Measurements from ENCODE around the gene FEM1A. TPM values are rescaled to one million over a fixed set of nuclear protein-coding genes. Genes with fewer than 3 reads are reported as not detected.
"Not testable (repeated sequence)": the region's sequence is repeated elsewhere in the genome, so short reads cannot be mapped to it uniquely, and the experiment has no call there.

FEM1A gene, protein sequence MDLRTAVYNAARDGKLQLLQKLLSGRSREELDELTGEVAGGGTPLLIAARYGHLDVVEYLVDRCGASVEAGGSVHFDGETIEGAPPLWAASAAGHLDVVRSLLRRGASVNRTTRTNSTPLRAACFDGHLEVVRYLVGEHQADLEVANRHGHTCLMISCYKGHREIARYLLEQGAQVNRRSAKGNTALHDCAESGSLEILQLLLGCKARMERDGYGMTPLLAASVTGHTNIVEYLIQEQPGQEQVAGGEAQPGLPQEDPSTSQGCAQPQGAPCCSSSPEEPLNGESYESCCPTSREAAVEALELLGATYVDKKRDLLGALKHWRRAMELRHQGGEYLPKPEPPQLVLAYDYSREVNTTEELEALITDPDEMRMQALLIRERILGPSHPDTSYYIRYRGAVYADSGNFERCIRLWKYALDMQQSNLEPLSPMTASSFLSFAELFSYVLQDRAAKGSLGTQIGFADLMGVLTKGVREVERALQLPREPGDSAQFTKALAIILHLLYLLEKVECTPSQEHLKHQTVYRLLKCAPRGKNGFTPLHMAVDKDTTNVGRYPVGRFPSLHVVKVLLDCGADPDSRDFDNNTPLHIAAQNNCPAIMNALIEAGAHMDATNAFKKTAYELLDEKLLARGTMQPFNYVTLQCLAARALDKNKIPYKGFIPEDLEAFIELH
- total RNA-seq = 16.9 and 17.3 TPM in 2 replicates
- long read RNA-seq, full-length matches to known transcripts = 21 of 21 reads
- long read RNA-seq, partial matches to known transcripts = 0 of 21 reads
- long read RNA-seq, other reads (novel, unspliced or antisense) = 0 of 21 reads

DNA sequence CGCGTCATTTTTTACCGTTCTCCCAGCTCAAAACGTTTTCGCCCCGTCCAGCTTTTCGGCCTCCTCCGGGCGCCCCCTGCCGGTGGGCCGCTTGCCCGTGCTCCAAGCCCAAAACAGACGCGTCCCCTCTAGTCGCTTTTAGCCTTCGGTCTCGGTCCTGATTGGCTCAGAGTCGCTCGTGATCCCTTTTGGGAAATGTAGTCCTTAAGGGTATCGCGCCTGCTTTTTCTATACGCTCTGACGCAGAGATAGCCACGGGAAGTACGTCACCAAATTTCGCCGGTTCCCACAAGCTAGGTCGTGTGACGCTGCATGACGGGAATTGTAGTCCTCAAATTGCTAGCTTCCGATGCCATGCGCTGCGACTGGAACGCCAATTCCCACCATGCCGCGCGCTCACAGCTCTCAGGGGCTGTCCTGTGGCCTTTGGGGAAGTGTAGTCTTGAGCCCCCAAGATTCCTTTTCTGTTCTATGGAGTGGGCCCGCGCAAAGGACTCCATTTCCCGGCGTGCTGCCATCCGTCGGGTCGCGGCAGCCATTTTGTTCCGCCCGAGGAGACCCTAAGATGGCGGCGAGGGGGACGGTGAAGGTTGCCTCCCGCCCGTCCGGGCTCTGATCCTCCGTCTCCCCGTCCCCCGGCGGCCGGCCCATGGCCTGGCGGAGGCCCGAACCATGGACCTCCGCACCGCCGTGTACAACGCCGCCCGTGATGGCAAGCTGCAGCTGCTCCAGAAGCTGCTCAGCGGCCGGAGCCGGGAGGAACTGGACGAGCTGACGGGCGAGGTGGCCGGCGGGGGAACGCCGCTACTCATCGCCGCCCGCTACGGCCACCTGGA is at the start of gene FEM1A:
Gene FEM1A, plus strand, starts transcription at position 552 of the 836 bp plus-strand sequence. Its CDS starts 121 bp downstream, at position 673.
- peaks cover 16% of the 10 kb centered on the region for H3K4me1 Mint-ChIP-seq
- H3K36me3 Mint-ChIP-seq (ENCODE audit: low read depth) = peaks cover under 1% of the 10 kb centered on the region
- TF ChIP-seq CTCF (conservative IDR thresholded peaks at IDR 0.05) = peak; percentile 100
- H3K27me3 Mint-ChIP-seq (ENCODE audit: low read depth) = peaks cover 7% of the 10 kb centered on the region
- peak within 1 kb of the TSS; percentile 74 for H3K27ac Mint-ChIP-seq (ENCODE audit: unreplicated experiment)
- no peaks in the 10 kb centered on the region for H3K9me3 Mint-ChIP-seq
- H3K4me3 Mint-ChIP-seq = peak within 1 kb of the TSS; percentile 89
- peak; percentile 98 for DNase-seq (ENCODE audit: low read depth, low spot score)

DNA sequence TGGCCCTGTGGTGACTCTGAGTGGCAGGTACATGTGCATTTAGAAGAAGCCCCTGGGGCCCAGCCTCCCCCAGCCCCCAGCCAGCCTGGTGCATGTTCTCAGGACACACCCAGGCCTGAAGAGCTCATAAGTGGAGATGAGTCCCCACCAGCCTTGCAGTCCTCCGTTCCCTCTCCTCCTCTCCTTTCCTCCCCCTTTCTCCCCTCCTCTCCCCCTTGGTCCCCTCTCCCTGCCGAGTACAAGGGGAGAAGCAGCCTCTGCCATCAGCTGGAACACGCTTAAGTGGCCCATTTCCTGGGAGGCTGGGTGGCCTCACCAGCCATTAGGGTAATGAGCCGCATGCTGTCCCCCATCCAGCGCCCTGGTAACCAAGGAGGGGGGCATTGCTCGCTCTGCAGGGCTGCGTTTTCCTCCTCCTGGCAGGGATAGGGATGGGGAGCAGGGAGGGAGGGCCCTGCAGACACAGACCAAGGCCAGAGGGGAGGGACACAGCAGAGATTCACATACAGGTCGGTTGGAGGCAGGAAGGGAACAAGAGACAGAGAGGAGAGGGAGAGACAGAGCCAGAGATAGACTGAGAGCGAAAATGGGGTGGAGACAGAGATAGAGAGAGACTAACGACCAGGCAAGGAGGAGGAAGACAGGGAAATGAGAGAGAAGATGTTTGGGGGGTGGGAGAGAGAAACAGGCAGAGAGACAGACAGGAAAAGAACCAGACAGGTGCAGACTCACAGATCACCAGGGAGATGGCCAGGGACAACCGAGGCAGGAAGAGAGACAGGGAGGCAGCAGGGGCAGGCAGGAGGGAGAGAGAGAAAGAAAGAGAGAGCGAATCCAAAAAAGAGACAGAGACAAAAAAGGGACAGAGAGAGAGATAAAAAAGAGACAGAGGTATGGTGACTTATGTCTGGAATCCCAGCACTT is 48.5 kb upstream of the FEM1A start:
- H3K36me3 Mint-ChIP-seq (ENCODE audit: low read depth) = no peaks in the 10 kb centered on the region

DNA sequence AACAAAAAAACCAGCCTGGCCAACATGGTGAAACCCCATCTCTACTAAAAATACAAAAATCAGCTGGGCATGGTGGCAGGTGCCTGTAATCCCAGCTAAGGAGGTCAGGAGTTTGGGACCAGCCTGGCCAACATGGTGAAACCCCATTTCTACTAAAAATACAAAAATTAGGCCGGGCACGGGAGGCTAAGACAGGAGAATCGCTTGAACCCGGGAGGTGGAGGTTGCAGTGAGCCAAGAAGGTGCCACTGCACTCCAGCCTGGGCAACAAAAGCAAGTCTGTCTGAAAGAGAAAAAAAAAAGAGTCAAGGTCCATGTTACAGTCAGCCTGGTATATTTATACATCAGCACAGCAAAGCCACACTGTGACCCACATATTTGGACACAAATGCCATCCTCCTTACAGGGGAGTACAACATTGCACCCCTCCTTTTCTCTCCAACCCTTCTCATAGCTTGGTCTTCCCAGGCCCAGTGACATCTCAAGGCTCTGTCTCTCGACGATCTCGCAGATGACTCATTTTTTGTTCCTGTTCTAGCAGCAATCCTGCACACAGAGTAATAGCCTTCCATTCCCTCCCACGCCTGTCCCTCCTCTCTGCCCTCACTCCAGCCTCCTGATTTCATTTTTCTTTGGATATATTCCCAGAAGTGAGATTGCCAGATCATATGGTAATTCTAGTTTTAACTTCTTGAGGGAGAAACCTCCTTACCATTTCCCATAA is 46.9 kb upstream of the FEM1A start:
- Mint-ChIP-seq H3K9me3 (no peaks in the 10 kb centered on the region), H3K4me3 (no peak overlapping the region), H3K4me1 (peaks cover 10% of the 10 kb centered on the region), H3K27me3 (ENCODE audit: low read depth) (peaks cover 35% of the 10 kb centered on the region), H3K27ac (ENCODE audit: unreplicated experiment) (no peak overlapping the region), H3K36me3 (ENCODE audit: low read depth) (no peaks in the 10 kb centered on the region)
- TF ChIP-seq CTCF (conservative IDR thresholded peaks at IDR 0.05) = no peak
- no peak for DNase-seq (ENCODE audit: low read depth, low spot score)

More for the DNA sequence above, 48.5 kb upstream of the FEM1A start:
- no peak for TF ChIP-seq CTCF (conservative IDR thresholded peaks at IDR 0.05)
- Mint-ChIP-seq H3K4me1 (peaks cover 10% of the 10 kb centered on the region), H3K27me3 (ENCODE audit: low read depth) (peaks cover 30% of the 10 kb centered on the region), H3K4me3 (no peak overlapping the region), H3K27ac (ENCODE audit: unreplicated experiment) (no peak overlapping the region), H3K9me3 (no peaks in the 10 kb centered on the region)
- no peak for DNase-seq (ENCODE audit: low read depth, low spot score)

GRCh38 chr19:4745175-4745574 is 46.4 kb upstream of the FEM1A start:
- H3K36me3 Mint-ChIP-seq (ENCODE audit: low read depth); H3K27ac Mint-ChIP-seq (ENCODE audit: unreplicated experiment); DNase-seq (ENCODE audit: low read depth, low spot score); H3K9me3 Mint-ChIP-seq; H3K4me3 Mint-ChIP-seq: not testable (repeated sequence)
- peaks cover 40% of the 10 kb centered on the region for H3K27me3 Mint-ChIP-seq (ENCODE audit: low read depth)
- H3K4me1 Mint-ChIP-seq = peaks cover 14% of the 10 kb centered on the region

DNA sequence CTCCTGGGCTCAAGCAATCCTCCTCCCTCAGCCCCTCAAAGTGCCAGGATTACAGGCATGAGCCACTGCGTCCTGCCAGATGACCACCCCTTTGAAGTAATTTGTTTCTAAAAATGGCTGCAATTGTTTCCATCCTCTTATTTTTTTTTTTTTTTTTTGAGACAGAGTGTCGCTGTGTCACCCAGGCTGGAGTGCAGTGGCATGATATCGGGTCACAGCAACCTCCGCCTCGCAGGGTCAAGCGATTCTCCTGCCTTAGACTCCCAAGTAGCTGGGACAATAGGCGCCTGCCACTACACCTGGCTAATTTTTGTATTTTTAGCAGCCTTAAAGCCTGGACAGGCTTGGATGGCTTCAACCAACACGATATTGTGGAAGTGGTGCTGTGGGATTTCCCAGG is 45.5 kb upstream of the FEM1A start:
- TF ChIP-seq CTCF (conservative IDR thresholded peaks at IDR 0.05) = no peak
- no peak overlapping the region for H3K27ac Mint-ChIP-seq (ENCODE audit: unreplicated experiment)
- H3K27me3 Mint-ChIP-seq (ENCODE audit: low read depth) = peaks cover 41% of the 10 kb centered on the region
- H3K4me3 Mint-ChIP-seq = no peak overlapping the region
- no peaks in the 10 kb centered on the region for H3K36me3 Mint-ChIP-seq (ENCODE audit: low read depth)
- peaks cover 16% of the 10 kb centered on the region for H3K4me1 Mint-ChIP-seq
- H3K9me3 Mint-ChIP-seq = no peaks in the 10 kb centered on the region
- no peak for DNase-seq (ENCODE audit: low read depth, low spot score)
